Stomach (tissue), 9 donors: ENCODE measurements around the gene KRT86. TPM values are rescaled to one million over a fixed set of nuclear protein-coding genes. Genes with fewer than 3 reads are reported as not detected.

Experiments used
- DNase-seq, 2 donors: peaks; one replicate each; pipeline versions ENCODE4 v3.0.0 to v3.0.0-alpha.2; 2013 to 2019
- H3K27ac ChIP-seq, 5 donors: fragments of 200-600 bp in 4 of 5; sonication (generic) in 4 of 5; one replicate each; pipeline ENCODE4 v1.5.1; 2013 to 2019; ENCODE audit warnings: mild to moderate bottlenecking in 1 of 5, moderate library complexity in 1 of 5
- H3K27me3 ChIP-seq, 3 donors: fragments of 200-600 bp; sonication (generic); one replicate each; pipeline ENCODE4 v1.5.1; 2017 to 2019; ENCODE audit warnings: mixed run types in 1 of 3
- H3K36me3 ChIP-seq, 4 donors: fragments of 200-600 bp; sonication (generic); 1 replicate in 3 of 4; 2 replicates in 1 of 4; pipeline ENCODE4 v1.5.1; 2016 to 2019
- H3K4me1 ChIP-seq, 4 donors: fragments of 200-600 bp; sonication (generic); one replicate each; pipeline ENCODE4 v1.5.1; 2016 to 2019
- H3K4me3 ChIP-seq, 4 donors: fragments of 200-600 bp; sonication (generic) in 3 of 4; one replicate each; pipeline ENCODE4 v1.5.1; 2016 to 2019; ENCODE audit warnings: mild to moderate bottlenecking in 1 of 4
- H3K9me3 ChIP-seq, 4 donors: fragments of 200-600 bp; sonication (generic); one replicate each; pipeline ENCODE4 v1.5.1; 2016 to 2019
- EP300 ChIP-seq: sonication (generic); formaldehyde crosslinking; IDR thresholded peaks from one replicate; pipeline ENCODE4 v1.6.1; 2017; ENCODE audit warnings: antibody characterized with exemption
- POLR2A ChIP-seq, 4 donors: fragments of 450-650 bp; IDR thresholded peaks; one replicate each; pipeline ENCODE4 v1.6.1; 2016; ENCODE audit warnings: antibody characterized with exemption in 4 of 4, control low read depth in 2 of 4, mild to moderate bottlenecking in 1 of 4, moderate library complexity in 1 of 4
- POLR2AphosphoS5 ChIP-seq, 3 donors: sonication (generic); formaldehyde crosslinking; IDR thresholded peaks; one replicate each; pipeline ENCODE4 v1.6.1; 2016; ENCODE audit warnings: antibody characterized with exemption in 3 of 3
- WGBS, 5 donors: extraction: QIAGEN DNeasy Blood & Tissue Kit in 3 of 5; methylation state at CpG; one replicate each; pipeline versions ENCODE4 v1.1.5 to v1.1.7; 2013 to 2018; 5-methylcytosine and 5-hydroxymethylcytosine counted together
- intact Hi-C: fragments of 100-400 bp; cut with DNase I; formaldehyde crosslinking; loops from one replicate; pipeline ENCODE4 v1.15.1; 2023; ENCODE audit warnings: low total_unique reads
- polyA plus RNA-seq, 3 donors: library from polyadenylated mRNA; stranded (reverse); fragments of 200-250 nt; gene quantifications; one replicate each; pipeline ENCODE4 v1.2.3, GENCODE V29; 2013
- total RNA-seq, 5 donors: library from RNA; depleted of rRNA; stranded (reverse); fragments of >200 nt; gene quantifications; one replicate each; pipeline versions ENCODE4 v1.1.0 to v1.2.3, GENCODE V29; 2014 to 2016
- TF ChIP-seq, protein P1 (sequence below), 7 experiments: fragments of 450-650 bp in 4 of 7; fragments of 200-600 bp in 3 of 7; sonication (generic) in 3 of 7; IDR thresholded peaks; one replicate each; pipeline ENCODE4 v1.5.1; 2016 to 2019; ENCODE audit warnings: antibody characterized with exemption in 7 of 7, control low read depth in 2 of 7, mild to moderate bottlenecking in 1 of 7
- donor health status: healthy with polysubstance abuse.
- donor health status: Bipolar disorder and iron deficiency.
- donor health status: healthy.

KRT86 gene
- total and polyA plus RNA-seq, 8 donors, result not detected

DNA sequence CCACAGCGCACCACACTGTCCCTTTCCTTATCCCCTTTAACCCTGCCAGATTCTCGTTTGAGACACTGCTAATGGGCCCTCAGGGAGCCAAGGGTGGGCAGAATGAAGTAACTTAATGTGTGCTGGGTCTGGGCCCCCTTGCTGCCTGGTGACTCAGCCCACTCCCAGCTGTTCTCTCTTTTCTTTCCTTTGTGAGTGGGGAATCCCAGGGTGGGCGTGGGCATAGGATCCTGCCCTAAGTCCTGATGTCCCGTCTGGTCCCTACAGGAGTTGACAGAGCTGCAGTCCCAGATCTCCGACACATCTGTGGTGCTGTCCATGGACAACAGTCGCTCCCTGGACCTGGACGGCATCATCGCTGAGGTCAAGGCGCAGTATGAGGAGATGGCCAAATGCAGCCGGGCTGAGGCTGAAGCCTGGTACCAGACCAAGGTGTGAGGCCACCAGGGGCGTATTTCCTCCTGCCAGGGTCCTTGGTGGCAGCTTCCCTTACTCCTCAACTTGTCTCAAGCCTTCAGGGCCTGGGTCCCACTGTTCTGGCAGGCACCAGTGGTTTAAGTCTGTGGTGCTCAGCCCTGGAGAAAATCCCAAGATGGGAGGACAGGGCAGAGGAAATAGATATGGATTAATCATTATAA is 33.1 kb upstream of the KRT86 start:
- no peak overlapping the region for H3K27ac ChIP-seq
- intact Hi-C loops, result no loop called here
- 79 to 90% (median 85%) methylated on average over 11 of the region's 11 CpGs for WGBS, 5 donors
- H3K36me3 ChIP-seq, result no peaks in the 10 kb centered on the region
- no peaks in the 10 kb centered on the region for H3K27me3 ChIP-seq
- H3K9me3 ChIP-seq, result no peaks in the 10 kb centered on the region
- peaks cover 18 to 36% (median 30%) of the 10 kb centered on the region in 4 donors for H3K4me1 ChIP-seq
- no peak for DNase-seq
- no peak overlapping the region for H3K4me3 ChIP-seq
- no peak for TF ChIP-seq POLR2A (IDR thresholded peaks at IDR 0.05)
- no peak for TF ChIP-seq EP300
- TF ChIP-seq, protein P1, sequence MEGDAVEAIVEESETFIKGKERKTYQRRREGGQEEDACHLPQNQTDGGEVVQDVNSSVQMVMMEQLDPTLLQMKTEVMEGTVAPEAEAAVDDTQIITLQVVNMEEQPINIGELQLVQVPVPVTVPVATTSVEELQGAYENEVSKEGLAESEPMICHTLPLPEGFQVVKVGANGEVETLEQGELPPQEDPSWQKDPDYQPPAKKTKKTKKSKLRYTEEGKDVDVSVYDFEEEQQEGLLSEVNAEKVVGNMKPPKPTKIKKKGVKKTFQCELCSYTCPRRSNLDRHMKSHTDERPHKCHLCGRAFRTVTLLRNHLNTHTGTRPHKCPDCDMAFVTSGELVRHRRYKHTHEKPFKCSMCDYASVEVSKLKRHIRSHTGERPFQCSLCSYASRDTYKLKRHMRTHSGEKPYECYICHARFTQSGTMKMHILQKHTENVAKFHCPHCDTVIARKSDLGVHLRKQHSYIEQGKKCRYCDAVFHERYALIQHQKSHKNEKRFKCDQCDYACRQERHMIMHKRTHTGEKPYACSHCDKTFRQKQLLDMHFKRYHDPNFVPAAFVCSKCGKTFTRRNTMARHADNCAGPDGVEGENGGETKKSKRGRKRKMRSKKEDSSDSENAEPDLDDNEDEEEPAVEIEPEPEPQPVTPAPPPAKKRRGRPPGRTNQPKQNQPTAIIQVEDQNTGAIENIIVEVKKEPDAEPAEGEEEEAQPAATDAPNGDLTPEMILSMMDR (IDR thresholded peaks at IDR 0.05), result no peak

DNA sequence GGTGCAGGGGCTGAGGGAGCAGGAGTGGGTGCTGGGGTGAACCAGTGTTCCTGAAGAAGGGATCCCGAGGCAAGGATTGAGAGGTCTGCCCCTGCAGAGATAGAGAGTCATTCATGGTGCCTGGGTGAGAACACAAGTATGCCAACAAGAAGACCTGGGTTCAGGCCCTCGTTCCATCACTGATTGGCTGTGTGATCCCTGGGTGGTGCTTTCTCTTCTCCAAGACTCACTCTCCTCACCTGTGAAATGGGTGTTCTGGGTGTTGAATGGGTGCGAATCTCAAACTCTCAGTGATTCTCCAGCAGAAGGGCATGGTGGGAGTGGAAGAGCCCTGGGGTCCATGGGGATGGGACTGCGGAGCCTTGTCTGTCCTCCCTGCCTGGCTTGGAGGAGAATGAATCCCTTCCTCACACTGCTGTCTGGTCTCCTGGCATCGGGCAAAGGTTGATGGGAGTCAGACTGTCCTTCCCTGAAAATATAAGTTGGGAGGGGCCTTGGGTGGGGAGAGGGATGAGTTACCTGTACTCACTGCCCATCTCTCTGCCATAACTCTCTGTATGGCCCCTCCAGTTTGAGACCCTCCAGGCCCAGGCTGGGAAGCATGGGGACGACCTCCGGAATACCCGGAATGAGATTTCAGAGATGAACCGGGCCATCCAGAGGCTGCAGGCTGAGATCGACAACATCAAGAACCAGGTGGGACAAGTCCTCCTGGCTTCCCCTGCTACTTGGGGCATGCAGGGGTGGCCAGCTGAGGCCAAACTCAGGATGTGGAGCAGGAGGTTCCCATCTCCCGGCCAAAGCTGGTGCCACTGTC is 31.8 kb upstream of the KRT86 start:
- 93 to 96% (median 95%) methylated on average over 8 to 11 of the region's 11 CpGs for WGBS, 5 donors
- no peaks in the 10 kb centered on the region for H3K27me3 ChIP-seq
- TF ChIP-seq POLR2A (IDR thresholded peaks at IDR 0.05), result no peak
- no peak for TF ChIP-seq POLR2AphosphoS5 (IDR thresholded peaks at IDR 0.05)
- H3K27ac ChIP-seq, result peak overlapping the region in 4 of 5 donors; percentile 66 to 86 (median 77)
- peaks cover 31 to 49% (median 40%) of the 10 kb centered on the region in 4 donors for H3K4me1 ChIP-seq
- intact Hi-C loops, result no loop called here
- H3K4me3 ChIP-seq, result no peak overlapping the region
- no peaks in the 10 kb centered on the region for H3K36me3 ChIP-seq
- no peaks in the 10 kb centered on the region for H3K9me3 ChIP-seq
- no peak for DNase-seq

DNA sequence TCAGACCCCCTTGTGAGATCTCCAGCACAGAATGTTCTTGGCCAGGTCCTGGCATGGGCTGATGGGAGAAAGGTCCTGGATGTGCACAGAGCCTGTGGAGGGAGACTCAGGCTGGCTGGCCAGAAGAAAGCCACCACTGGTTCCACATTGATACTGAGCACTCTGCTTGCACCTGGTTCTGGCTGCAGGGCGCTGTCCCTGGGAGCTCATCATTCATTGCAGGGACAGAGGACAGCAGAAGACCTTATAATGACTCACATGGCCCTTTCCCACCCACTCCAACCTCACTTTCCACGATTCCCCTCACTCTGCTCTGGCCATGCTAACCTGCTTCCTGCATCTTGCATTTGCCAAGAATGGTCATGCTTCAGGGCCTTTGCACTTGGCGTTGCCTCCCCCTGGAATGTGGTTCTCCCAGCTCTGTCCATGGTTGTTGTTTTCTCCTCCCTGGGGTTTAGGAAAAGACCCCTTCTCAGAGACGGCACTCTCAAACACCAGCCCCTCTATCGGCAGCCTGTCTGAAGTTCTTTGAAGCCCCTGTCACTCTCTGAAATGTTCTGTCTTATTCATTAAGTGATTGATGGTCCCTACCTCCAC is 31.1 kb upstream of the KRT86 start:
- DNase-seq, result peak in 1 of 2 donors; percentile 62
- WGBS, 5 donors, result 50 to 53% (median 52%) methylated on average over 5 of the region's 5 CpGs
- H3K4me1 ChIP-seq, result peaks cover 38 to 56% (median 47%) of the 10 kb centered on the region in 4 donors
- TF ChIP-seq, protein P1 (IDR thresholded peaks at IDR 0.05), result no peak
- TF ChIP-seq EP300, result no peak
- no peak for TF ChIP-seq POLR2A (IDR thresholded peaks at IDR 0.05)
- TF ChIP-seq POLR2AphosphoS5 (IDR thresholded peaks at IDR 0.05), result no peak
- no peak overlapping the region for H3K4me3 ChIP-seq
- intact Hi-C loops, result no loop called here
- peak overlapping the region in 4 of 5 donors; percentile 66 to 86 (median 77) for H3K27ac ChIP-seq
- H3K36me3 ChIP-seq, result no peaks in the 10 kb centered on the region
- H3K27me3 ChIP-seq, result peaks cover 0 to 4% (median 0%) of the 10 kb centered on the region in 3 donors
- no peaks in the 10 kb centered on the region for H3K9me3 ChIP-seq

DNA sequence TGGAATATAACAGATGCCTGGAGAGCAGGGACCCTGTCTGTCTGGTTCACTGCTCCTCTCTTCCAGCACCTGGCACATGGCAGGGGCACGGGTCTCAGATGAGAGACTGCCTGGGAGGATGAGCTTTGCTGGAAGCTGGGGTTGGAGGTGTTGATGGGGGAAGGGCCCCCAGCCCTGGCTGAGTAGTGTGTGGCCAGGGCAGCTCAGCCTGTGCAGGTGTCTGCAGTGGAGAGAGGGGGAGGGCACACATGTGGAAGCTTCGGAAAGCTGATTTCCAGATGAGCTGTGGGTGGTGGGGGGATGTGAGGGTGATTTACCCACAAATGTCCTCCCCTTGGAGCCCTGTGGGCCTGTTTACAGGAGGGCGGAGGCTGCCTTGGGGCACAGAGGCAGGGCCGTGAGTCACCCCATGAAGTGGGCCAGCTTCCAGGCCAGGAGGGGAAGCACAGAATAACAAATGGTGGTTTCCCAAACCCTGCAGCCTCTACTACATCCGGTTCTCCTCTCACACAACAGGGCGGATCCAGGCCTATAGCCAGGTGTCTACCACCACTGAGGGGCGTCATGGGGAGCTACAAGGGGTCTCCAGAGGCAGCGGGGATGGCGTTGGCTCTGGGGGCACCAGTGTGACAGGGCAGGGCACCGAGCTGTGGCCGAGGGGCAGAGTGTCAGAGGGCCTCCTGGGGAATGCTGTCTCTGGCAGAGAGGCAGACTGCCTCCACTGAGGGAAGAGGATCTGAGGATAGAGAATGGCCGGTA is 30.4 kb upstream of the KRT86 start:
- H3K4me1 ChIP-seq, result peaks cover 45 to 63% (median 53%) of the 10 kb centered on the region in 4 donors

GRCh38 chr12:52244615-52244994 is 29.8 kb upstream of the KRT86 start:
- TF ChIP-seq, protein P1 (IDR thresholded peaks at IDR 0.05), result no peak
- TF ChIP-seq EP300, result no peak
- no peak for TF ChIP-seq POLR2A (IDR thresholded peaks at IDR 0.05)
- TF ChIP-seq POLR2AphosphoS5 (IDR thresholded peaks at IDR 0.05), result no peak
- intact Hi-C loops, result no loop called here
- H3K4me3 ChIP-seq, result no peak overlapping the region
- 70 to 87% (median 82%) methylated on average over 3 of the region's 3 CpGs for WGBS, 5 donors
- H3K27ac ChIP-seq, result peak overlapping the region; percentile 66 to 86 (median 77)
- peaks cover 0 to 16% (median under 1%) of the 10 kb centered on the region in 3 donors for H3K27me3 ChIP-seq
- H3K9me3 ChIP-seq, result no peaks in the 10 kb centered on the region
- H3K4me1 ChIP-seq, result peaks cover 50 to 69% (median 56%) of the 10 kb centered on the region in 4 donors
- H3K36me3 ChIP-seq, result no peaks in the 10 kb centered on the region
- peak in 1 of 2 donors; percentile 34 for DNase-seq

More for the DNA sequence above, 30.4 kb upstream of the KRT86 start:
- peak overlapping the region; percentile 66 to 86 (median 77) for H3K27ac ChIP-seq
- no peaks in the 10 kb centered on the region for H3K36me3 ChIP-seq
- TF ChIP-seq EP300, result no peak
- TF ChIP-seq POLR2AphosphoS5 (IDR thresholded peaks at IDR 0.05), result peak; percentile 30 to 68 (median 34)
- peak; percentile 85 to 87 for DNase-seq
- 27 to 38% (median 33%) methylated on average over 12 of the region's 12 CpGs for WGBS, 5 donors
- intact Hi-C loops, result no loop called here
- H3K9me3 ChIP-seq, result no peaks in the 10 kb centered on the region
- H3K27me3 ChIP-seq, result peaks cover 0 to 10% (median 0%) of the 10 kb centered on the region in 3 donors
- H3K4me3 ChIP-seq, result no peak overlapping the region
